BJ (cell line): ENCODE results near the gene COX8A. TPM values are rescaled to one million over a fixed set of nuclear protein-coding genes. Genes with fewer than 3 reads are reported as not detected.

Experiments
- CTCF ChIA-PET: fragments of 350-600 bp; formaldehyde crosslinking; extraction: SDS; loops from one replicate; lab custom pipeline; 2021; ENCODE audit warnings: antibody characterized with exemption, inconsistent platforms; lab: Yijun Ruan, JAX
- POLR2A ChIA-PET: fragments of 300-600 bp; sonication (Branson Sonifier 250); formaldehyde crosslinking; extraction: SDS; loops from one replicate; lab custom pipeline; 2021; ENCODE audit warnings: antibody characterized with exemption; lab: Charles Lee
- DNase-seq: peaks from one replicate; pipeline ENCODE4 v3.0.0-alpha.2; 2011; ENCODE audit warnings: low read depth
- H3K27me3 ChIP-seq: 2 replicates; pipeline ENCODE4 v1.6.0; 2011; ENCODE audit warnings: low read length; ENCODE audit not compliant: control insufficient read depth, insufficient read depth
- H3K36me3 ChIP-seq: 2 replicates; pipeline ENCODE4 v1.5.1; 2011; ENCODE audit warnings: low read length; ENCODE audit not compliant: control insufficient read depth, insufficient read depth
- H3K4me3 ChIP-seq: 2 replicates; pipeline ENCODE4 v1.5.1; 2011; ENCODE audit warnings: low read depth, mild to moderate bottlenecking, control low read depth, low read length
- polyA plus RNA-seq: library from polyadenylated mRNA; depleted of rRNA; stranded (reverse); fragments of >200 nt; gene quantifications from 2 replicates; pipeline ENCODE4 v1.2.3, GENCODE V29; 2011
- TF ChIP-seq, protein P1 (sequence below): IDR thresholded peaks from 2 replicates; pipeline ENCODE4 v1.5.1; 2011; ENCODE audit warnings: low read depth, mild to moderate bottlenecking, control low read depth, inconsistent platforms, low read length, moderate library complexity; ENCODE audit not compliant: insufficient read depth

COX8A gene
- polyA plus RNA-seq, 1 experiment = 527 TPM

GRCh38 chr11:64019106-64020037, 45.0 kb downstream of the COX8A start:
- TF ChIP-seq, protein P1, sequence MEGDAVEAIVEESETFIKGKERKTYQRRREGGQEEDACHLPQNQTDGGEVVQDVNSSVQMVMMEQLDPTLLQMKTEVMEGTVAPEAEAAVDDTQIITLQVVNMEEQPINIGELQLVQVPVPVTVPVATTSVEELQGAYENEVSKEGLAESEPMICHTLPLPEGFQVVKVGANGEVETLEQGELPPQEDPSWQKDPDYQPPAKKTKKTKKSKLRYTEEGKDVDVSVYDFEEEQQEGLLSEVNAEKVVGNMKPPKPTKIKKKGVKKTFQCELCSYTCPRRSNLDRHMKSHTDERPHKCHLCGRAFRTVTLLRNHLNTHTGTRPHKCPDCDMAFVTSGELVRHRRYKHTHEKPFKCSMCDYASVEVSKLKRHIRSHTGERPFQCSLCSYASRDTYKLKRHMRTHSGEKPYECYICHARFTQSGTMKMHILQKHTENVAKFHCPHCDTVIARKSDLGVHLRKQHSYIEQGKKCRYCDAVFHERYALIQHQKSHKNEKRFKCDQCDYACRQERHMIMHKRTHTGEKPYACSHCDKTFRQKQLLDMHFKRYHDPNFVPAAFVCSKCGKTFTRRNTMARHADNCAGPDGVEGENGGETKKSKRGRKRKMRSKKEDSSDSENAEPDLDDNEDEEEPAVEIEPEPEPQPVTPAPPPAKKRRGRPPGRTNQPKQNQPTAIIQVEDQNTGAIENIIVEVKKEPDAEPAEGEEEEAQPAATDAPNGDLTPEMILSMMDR = no peak
- Histone ChIP-seq H3K4me3 (no peak overlapping the region), H3K36me3 (no peaks in the 10 kb centered on the region), H3K27me3 (no peaks in the 10 kb centered on the region)
- DNase-seq = no peak
- ChIA-PET CTCF (interaction anchor here (1.6 kb wide), 1 partner anchor 17 kb away, joined by 6 read pairs; no protein-coding TSS in a partner anchor), POLR2A (no interaction called here)

DNA sequence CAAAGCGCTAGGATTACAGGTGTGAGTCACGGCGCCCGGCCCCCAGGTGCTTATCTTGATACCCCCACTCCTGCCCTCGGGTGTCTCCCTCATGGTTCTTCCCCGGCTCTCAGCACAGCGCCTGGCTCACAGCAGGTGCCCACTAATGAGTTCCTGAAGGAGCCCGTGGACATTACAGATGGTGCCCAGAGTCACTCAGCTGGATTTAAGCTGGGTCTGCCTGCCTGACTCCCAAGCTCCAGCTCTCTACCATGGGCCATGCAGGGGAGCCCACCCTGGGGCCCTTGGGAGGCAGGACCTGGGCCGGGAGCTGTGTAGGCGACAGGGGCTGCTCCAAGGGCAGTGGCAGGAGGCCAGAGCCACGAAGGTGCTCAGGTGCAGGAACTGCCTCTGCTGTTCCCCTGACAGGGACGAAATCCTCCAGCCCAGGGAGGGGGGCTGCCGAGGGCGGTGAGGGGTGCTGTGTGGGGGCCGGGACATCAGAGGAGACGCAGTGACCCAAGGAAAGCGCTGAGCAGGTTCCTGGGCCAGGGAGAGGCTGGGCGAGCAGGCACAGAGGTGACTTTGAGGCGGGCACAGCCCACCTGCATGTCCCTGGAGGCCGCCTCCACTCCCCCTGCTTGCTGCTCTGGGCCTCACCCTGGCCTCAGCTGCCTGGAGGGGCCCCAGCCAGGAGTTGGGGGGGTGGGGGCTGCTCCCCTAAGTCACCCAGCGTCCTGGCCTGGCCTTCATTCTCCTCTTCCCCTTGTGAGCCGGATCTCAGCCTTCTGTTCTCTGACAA, 46.7 kb downstream of the COX8A start:
- Histone ChIP-seq H3K36me3 (no peaks in the 10 kb centered on the region), H3K27me3 (no peaks in the 10 kb centered on the region), H3K4me3 (no peak overlapping the region)
- ChIA-PET CTCF (no interaction called here), POLR2A (no interaction called here)
- TF ChIP-seq, protein P1 = no peak
- no peak for DNase-seq

GRCh38 chr11:64021757-64022093, 47.3 kb downstream of the COX8A start:
- DNase-seq = no peak
- ChIA-PET POLR2A (no interaction called here), CTCF (interaction anchor here (0.9 to 1.2 kb wide), 2 partner anchors 15 to 124 kb away, joined by 3 to 4 read pairs; no protein-coding TSS in a partner anchor)
- Histone ChIP-seq H3K27me3 (no peaks in the 10 kb centered on the region), H3K4me3 (no peak overlapping the region), H3K36me3 (no peaks in the 10 kb centered on the region)
- TF ChIP-seq, protein P1 = no peak

DNA sequence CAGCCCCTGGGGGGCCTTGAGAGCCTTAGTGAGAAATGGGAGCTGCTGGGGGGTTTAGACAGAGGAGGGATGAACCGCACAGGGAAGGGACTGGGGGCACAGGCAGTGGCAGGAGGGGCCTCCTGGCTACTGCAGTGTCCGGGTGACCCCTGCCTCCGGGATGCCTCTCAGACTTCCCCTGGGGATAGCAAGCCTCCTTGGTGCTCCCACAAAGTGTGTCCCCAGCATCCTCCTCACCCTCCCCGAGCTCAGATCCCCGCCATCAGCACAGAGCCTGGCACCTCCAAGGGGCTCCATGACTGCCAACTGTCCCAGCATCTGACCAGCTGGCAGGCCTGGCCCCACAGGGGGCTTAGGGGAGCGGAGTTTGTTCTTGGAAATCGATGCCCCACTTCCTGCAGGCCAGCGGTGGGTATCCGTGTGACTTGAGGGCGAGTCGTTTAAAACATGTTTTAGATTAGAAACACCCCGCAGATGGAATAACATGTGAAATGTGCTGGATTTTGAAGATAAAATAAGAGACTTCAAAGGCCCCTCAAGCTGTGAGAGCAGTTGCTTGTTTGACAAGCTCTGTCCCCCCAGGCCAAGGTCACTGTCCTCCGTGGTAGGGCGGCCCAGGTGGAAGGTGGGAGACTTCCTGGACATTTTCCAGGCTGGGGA, 47.8 kb downstream of the COX8A start:
- TF ChIP-seq, protein P1 = no peak
- no peak for DNase-seq
- H3K27me3 ChIP-seq = peaks cover 2% of the 10 kb centered on the region; the same call in 1 of the 2 replicates
- CTCF ChIA-PET = interaction anchor here (0.9 to 1.2 kb wide), 2 partner anchors 15 to 123 kb away, joined by 3 to 4 read pairs; no protein-coding TSS in a partner anchor
- H3K36me3 ChIP-seq = no peaks in the 10 kb centered on the region
- POLR2A ChIA-PET = no interaction called here
- H3K4me3 ChIP-seq = no peak overlapping the region
